Glutamatergic neuron (in vitro differentiated cells): ENCODE measurements around the gene TRIM67. TPM values are rescaled to one million over a fixed set of nuclear protein-coding genes. Genes with fewer than 3 reads are reported as not detected.

Source experiments
- DNase-seq: peaks from one replicate; pipeline ENCODE4 v3.0.0; 2022
- H3K27ac Mint-ChIP-seq: one replicate; pipeline ENCODE4 v1.8.0; 2020; ENCODE audit warnings: mild to moderate bottlenecking, mixed read lengths, inconsistent platforms; ENCODE audit not compliant: unreplicated experiment
- H3K27me3 Mint-ChIP-seq: one replicate; pipeline ENCODE4 v1.8.0; 2020; ENCODE audit warnings: mild to moderate bottlenecking, moderate library complexity, mixed read lengths, inconsistent platforms; ENCODE audit not compliant: unreplicated experiment
- H3K36me3 Mint-ChIP-seq: one replicate; pipeline ENCODE4 v1.8.0; 2020; ENCODE audit warnings: mild to moderate bottlenecking, mixed read lengths, inconsistent platforms; ENCODE audit not compliant: unreplicated experiment
- H3K4me1 Mint-ChIP-seq: one replicate; pipeline ENCODE4 v1.8.0; 2020; ENCODE audit warnings: mild to moderate bottlenecking, low read depth, mixed read lengths, inconsistent platforms; ENCODE audit not compliant: unreplicated experiment
- H3K4me3 Mint-ChIP-seq: one replicate; pipeline ENCODE4 v1.8.0; 2020; ENCODE audit warnings: mild to moderate bottlenecking, mixed read lengths, inconsistent platforms; ENCODE audit not compliant: unreplicated experiment
- H3K9me3 Mint-ChIP-seq: one replicate; pipeline ENCODE4 v1.8.0; 2020; ENCODE audit warnings: mild to moderate bottlenecking, moderate library complexity, mixed read lengths, inconsistent platforms; ENCODE audit not compliant: unreplicated experiment
- total RNA-seq: library from RNA; stranded (reverse); fragmentation: NEBNext Ultra II Directional; extraction: Animal tissue kit (Norgen Biotek cat#: 25700); gene quantifications from one replicate; pipeline ENCODE4 v1.2.1, GENCODE V29; 2021; ENCODE audit not compliant: unreplicated experiment
- TF ChIP-seq, protein P1 (sequence below): fragments of 200-600 bp; sonication (generic); IDR thresholded peaks from one replicate; pipeline ENCODE4 v1.5.0; 2021; ENCODE audit not compliant: partially characterized antibody, unreplicated experiment

Gene TRIM67
- total RNA-seq, 1 donor from 2014 or later = 3.9 TPM

DNA sequence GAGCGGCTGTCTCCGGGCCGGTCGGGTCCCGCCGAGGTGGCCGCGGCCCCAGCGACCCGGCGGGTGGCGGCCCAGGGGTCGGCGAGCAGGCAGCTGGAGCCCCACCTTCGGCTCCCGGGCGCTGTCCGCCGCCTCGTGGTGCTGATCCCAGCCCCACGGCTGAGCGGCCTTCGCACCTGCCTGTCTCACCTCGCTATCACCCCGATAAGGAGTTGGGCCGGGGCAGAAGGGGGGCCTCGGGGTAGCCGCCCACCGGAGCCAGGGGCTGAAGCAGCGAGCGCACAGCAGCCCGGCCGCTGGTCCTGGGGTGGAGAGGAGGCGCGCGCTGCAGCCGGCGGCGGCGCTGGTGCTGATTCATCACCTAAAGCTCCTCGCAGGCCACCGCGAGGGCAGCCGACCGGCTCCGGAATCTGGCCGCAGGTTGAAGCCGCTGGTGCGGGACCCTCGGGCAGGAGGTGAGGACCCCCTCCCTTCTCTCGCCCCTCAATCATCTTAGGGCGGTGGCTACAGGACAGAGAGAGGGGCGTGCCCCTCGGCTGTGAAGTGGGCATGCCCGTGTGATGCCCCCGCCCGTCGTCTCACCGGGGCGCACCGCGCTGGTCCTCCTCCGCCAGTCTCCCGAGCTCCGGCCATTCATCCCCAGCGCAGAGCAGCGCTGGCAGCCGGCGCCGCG, 575 bp downstream of the TRIM67 start:
- Mint-ChIP-seq H3K4me1 (no peaks in the 10 kb centered on the region), H3K27me3 (peaks cover 13% of the 10 kb centered on the region), H3K36me3 (no peaks in the 10 kb centered on the region), H3K27ac (no peak overlapping the region), H3K9me3 (peaks cover 4% of the 10 kb centered on the region), H3K4me3 (peak overlapping the region; percentile 77)
- peak; percentile 74 for DNase-seq
- TF ChIP-seq, protein P1, sequence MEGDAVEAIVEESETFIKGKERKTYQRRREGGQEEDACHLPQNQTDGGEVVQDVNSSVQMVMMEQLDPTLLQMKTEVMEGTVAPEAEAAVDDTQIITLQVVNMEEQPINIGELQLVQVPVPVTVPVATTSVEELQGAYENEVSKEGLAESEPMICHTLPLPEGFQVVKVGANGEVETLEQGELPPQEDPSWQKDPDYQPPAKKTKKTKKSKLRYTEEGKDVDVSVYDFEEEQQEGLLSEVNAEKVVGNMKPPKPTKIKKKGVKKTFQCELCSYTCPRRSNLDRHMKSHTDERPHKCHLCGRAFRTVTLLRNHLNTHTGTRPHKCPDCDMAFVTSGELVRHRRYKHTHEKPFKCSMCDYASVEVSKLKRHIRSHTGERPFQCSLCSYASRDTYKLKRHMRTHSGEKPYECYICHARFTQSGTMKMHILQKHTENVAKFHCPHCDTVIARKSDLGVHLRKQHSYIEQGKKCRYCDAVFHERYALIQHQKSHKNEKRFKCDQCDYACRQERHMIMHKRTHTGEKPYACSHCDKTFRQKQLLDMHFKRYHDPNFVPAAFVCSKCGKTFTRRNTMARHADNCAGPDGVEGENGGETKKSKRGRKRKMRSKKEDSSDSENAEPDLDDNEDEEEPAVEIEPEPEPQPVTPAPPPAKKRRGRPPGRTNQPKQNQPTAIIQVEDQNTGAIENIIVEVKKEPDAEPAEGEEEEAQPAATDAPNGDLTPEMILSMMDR = no peak

DNA sequence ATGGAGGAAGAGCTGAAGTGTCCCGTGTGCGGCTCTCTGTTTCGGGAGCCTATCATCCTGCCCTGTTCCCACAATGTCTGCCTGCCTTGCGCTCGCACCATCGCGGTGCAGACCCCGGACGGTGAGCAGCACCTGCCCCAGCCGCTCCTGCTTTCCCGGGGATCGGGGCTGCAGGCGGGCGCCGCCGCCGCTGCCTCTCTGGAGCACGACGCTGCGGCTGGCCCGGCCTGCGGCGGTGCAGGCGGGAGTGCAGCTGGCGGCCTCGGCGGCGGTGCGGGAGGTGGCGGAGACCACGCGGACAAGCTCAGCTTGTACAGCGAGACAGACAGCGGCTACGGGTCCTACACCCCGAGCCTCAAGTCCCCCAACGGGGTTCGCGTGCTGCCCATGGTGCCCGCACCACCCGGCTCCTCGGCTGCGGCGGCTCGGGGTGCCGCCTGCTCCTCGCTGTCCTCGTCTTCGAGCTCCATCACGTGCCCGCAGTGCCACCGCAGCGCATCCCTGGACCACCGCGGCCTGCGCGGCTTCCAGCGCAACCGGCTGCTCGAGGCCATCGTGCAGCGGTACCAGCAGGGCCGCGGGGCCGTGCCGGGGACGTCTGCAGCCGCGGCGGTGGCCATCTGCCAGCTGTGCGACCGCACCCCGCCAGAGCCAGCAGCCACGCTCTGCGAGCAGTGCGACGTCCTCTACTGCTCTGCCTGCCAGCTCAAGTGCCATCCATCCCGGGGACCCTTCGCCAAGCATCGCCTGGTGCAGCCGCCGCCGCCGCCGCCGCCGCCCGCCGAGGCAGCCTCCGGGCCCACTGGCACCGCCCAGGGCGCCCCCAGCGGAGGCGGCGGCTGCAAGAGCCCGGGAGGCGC, 1.3 kb downstream of the TRIM67 start:
- Mint-ChIP-seq H3K4me3 (peak overlapping the region; percentile 77), H3K4me1 (no peaks in the 10 kb centered on the region), H3K27ac (no peak overlapping the region), H3K9me3 (peaks cover 4% of the 10 kb centered on the region), H3K27me3 (peaks cover 12% of the 10 kb centered on the region), H3K36me3 (no peaks in the 10 kb centered on the region)
- peak; percentile 68 for DNase-seq
- TF ChIP-seq, protein P1 = no peak

DNA sequence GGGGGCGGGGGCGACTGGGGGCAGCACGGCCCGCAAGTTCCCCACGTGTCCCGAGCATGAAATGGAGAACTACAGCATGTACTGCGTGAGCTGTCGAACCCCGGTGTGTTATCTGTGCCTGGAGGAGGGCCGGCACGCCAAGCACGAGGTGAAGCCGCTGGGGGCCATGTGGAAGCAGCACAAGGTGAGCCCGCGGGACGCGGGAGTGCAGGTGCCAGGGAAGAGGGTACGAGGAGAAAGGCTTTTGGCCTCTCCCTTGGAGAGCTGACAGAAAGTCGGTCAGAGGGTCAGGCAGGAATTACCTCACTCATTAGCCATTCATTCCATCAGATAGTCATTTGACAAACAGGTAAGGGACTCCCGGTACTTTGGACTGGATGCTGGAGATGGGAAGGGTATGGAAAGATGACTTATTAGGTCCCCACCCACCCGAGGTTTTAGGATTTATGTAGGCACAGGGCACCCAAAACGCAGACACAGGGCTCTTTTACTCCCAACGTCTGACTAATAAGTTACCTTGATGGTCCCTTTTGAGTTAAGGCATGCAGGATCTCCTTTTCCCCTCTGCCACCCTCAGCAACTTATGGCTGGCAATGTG, 2.1 kb downstream of the TRIM67 start:
- Mint-ChIP-seq H3K9me3 (peaks cover 4% of the 10 kb centered on the region), H3K27ac (no peak overlapping the region), H3K36me3 (no peaks in the 10 kb centered on the region), H3K27me3 (peaks cover 11% of the 10 kb centered on the region), H3K4me3 (peak overlapping the region; percentile 65), H3K4me1 (no peaks in the 10 kb centered on the region)
- TF ChIP-seq, protein P1 = no peak
- DNase-seq = no peak

DNA sequence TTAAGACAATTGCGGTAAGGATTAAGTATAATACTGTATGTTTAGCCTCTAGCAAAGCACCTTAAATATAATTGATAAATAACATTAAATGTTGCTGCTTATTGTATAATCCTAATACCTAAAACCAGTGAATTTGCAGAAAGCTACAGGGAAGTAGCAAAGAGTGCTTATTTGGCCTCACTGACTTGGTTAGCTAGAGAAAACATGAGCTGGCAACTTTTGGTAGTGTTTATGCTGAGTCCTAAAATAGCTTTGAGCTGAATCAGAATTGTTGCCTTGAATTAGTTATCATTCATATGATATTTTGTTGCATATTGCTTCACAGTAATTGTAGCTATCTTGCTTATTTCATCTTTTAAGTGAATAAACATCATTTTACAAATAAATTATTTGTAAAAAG, 3.5 kb downstream of the TRIM67 start:
- H3K27ac Mint-ChIP-seq = no peak overlapping the region
- no peak for DNase-seq
- H3K4me3 Mint-ChIP-seq = no peak overlapping the region
- H3K27me3 Mint-ChIP-seq = peaks cover 12% of the 10 kb centered on the region
- peaks cover 4% of the 10 kb centered on the region for H3K9me3 Mint-ChIP-seq
- no peaks in the 10 kb centered on the region for H3K36me3 Mint-ChIP-seq
- TF ChIP-seq, protein P1 = no peak
- no peaks in the 10 kb centered on the region for H3K4me1 Mint-ChIP-seq
